T-helper 9 cell (primary cell): Measurements from ENCODE around the gene AMOTL1.
"Not testable (repeated sequence)": the region's sequence is repeated elsewhere in the genome, so short reads cannot be mapped to it uniquely, and the experiment has no call there.

Experiments used
- DNase-seq: peaks from one replicate; pipeline ENCODE4 v3.0.0-alpha.2; 2020

AMOTL1 gene

GRCh38 chr11:94825031-94825430 is 56.9 kb downstream of the AMOTL1 start:
- no peak for DNase-seq

GRCh38 chr11:94825481-94825880 is 57.3 kb downstream of the AMOTL1 start:
- DNase-seq: no peak

GRCh38 chr11:94826415-94826814 is 58.3 kb downstream of the AMOTL1 start:
- no peak for DNase-seq

- no peak for DNase-seq
Observed at GRCh38 chr11:94828088-94828487, 59.9 kb downstream of the AMOTL1 start.

GRCh38 chr11:94830722-94831510 is 62.8 kb downstream of the AMOTL1 start:
- DNase-seq: no peak

- no peak for DNase-seq
Observed at GRCh38 chr11:94831529-94831928, 63.4 kb downstream of the AMOTL1 start.

GRCh38 chr11:94832604-94833235 is 64.6 kb downstream of the AMOTL1 start:
- no peak for DNase-seq

GRCh38 chr11:94834911-94835593 is 66.9 kb downstream of the AMOTL1 start:
- DNase-seq: no peak

GRCh38 chr11:94835594-94835927 is 67.4 kb downstream of the AMOTL1 start:
- DNase-seq: no peak

- DNase-seq: no peak
Observed at GRCh38 chr11:94837317-94837716, 69.2 kb downstream of the AMOTL1 start.

- no peak for DNase-seq
Observed at GRCh38 chr11:94838027-94838731, 70.0 kb downstream of the AMOTL1 start.

- no peak for DNase-seq
Observed at GRCh38 chr11:94840209-94840608, 72.1 kb downstream of the AMOTL1 start.

- DNase-seq: no peak
Observed at GRCh38 chr11:94844031-94844430, 75.9 kb downstream of the AMOTL1 start.

- no peak for DNase-seq
Observed at GRCh38 chr11:94845622-94846021, 77.5 kb downstream of the AMOTL1 start.

- DNase-seq: no peak
Observed at GRCh38 chr11:94849839-94850238, 81.7 kb downstream of the AMOTL1 start.

GRCh38 chr11:94851864-94852636 is 83.9 kb downstream of the AMOTL1 start:
- DNase-seq: no peak

GRCh38 chr11:94853288-94853687 is 85.1 kb downstream of the AMOTL1 start:
- not testable (repeated sequence) for DNase-seq

GRCh38 chr11:94853836-94854235 is 85.7 kb downstream of the AMOTL1 start:
- no peak for DNase-seq

GRCh38 chr11:94854770-94855633 is 86.8 kb downstream of the AMOTL1 start:
- DNase-seq: no peak

- no peak for DNase-seq
Observed at GRCh38 chr11:94855666-94856065, 87.5 kb downstream of the AMOTL1 start.

GRCh38 chr11:94856443-94856842 is 88.3 kb downstream of the AMOTL1 start:
- DNase-seq: no peak

- DNase-seq: no peak
Observed at GRCh38 chr11:94857337-94857736, 89.2 kb downstream of the AMOTL1 start.
